SK-N-SH treated with all-trans-retinoic acid at 6 μM for 48 hours (cell line): ENCODE measurements around the gene CLSTN2.

Experiments
- ATAC-seq: fragments of 200-7000 bp; cut with Tn5 transposase; 3 replicates; pipeline ENCODE4 v1.9.1; 2020; ENCODE audit warnings: mild to moderate bottlenecking, moderate library complexity
- ARNTL ChIP-seq: fragments of 450-650 bp; formaldehyde crosslinking; IDR thresholded peaks from 2 replicates; pipeline ENCODE4 v1.5.0; 2020; ENCODE audit warnings: low read depth, mild to moderate bottlenecking, moderate library complexity, borderline replicate concordance
- BACH2 ChIP-seq: fragments of 250-450 bp; sonication (Bioruptor Pico); IDR thresholded peaks from 2 replicates; pipeline ENCODE4 v1.9.0; 2021; ENCODE audit warnings: mild to moderate bottlenecking, borderline replicate concordance
- CREB5 ChIP-seq: fragments of 250-450 bp; sonication (Bioruptor Pico); IDR thresholded peaks from 2 replicates; pipeline ENCODE4 v1.5.1; 2020; ENCODE audit warnings: low read depth, mild to moderate bottlenecking, moderate library complexity
- CSDC2 ChIP-seq: fragments of 250-450 bp; sonication (Bioruptor Pico); IDR thresholded peaks from 2 replicates; pipeline ENCODE4 v1.5.0; 2020; ENCODE audit warnings: mild to moderate bottlenecking, moderate library complexity
- ESRRG ChIP-seq: fragments of 250-450 bp; sonication (Bioruptor Pico); IDR thresholded peaks from 2 replicates; pipeline ENCODE4 v1.6.1; 2021; ENCODE audit warnings: mild to moderate bottlenecking
- GLIS3 ChIP-seq: fragments of 250-450 bp; sonication (Bioruptor Pico); IDR thresholded peaks from 2 replicates; pipeline ENCODE4 v1.5.0; 2020; ENCODE audit warnings: mild to moderate bottlenecking, moderate library complexity
- ISL1 ChIP-seq: fragments of 250-450 bp; sonication (Bioruptor Pico); IDR thresholded peaks from 2 replicates; pipeline ENCODE4 v2.1.2; 2022; ENCODE audit warnings: mild to moderate bottlenecking, moderate library complexity
- PATZ1 ChIP-seq: fragments of 250-450 bp; sonication (Bioruptor Pico); IDR thresholded peaks from 2 replicates; pipeline ENCODE4 v1.8.0; 2020; ENCODE audit warnings: mild to moderate bottlenecking, moderate library complexity, borderline replicate concordance
- POU6F1 ChIP-seq: fragments of 250-450 bp; sonication (Bioruptor Pico); IDR thresholded peaks from 2 replicates; pipeline ENCODE4 v1.8.0; 2021; ENCODE audit warnings: low read depth, mild to moderate bottlenecking, moderate library complexity, borderline replicate concordance
- PPARA ChIP-seq: fragments of 250-450 bp; sonication (Bioruptor Pico); IDR thresholded peaks from 2 replicates; pipeline ENCODE4 v1.5.0; 2020; ENCODE audit warnings: mild to moderate bottlenecking, borderline replicate concordance
- SNAI2 ChIP-seq: fragments of 250-450 bp; sonication (Bioruptor Pico); IDR thresholded peaks from 2 replicates; pipeline ENCODE4 v1.5.0; 2020; ENCODE audit warnings: mild to moderate bottlenecking, moderate library complexity
- TCF4 ChIP-seq: fragments of 250-450 bp; sonication (Bioruptor Pico); IDR thresholded peaks from 2 replicates; pipeline ENCODE4 v1.8.0; 2021; ENCODE audit warnings: mild to moderate bottlenecking, moderate library complexity, borderline replicate concordance
- TOX ChIP-seq: fragments of 250-450 bp; sonication (Bioruptor Pico); IDR thresholded peaks from 2 replicates; pipeline ENCODE4 v1.8.0; 2021; ENCODE audit warnings: mild to moderate bottlenecking, moderate library complexity, borderline replicate concordance
- TSHZ2 ChIP-seq: fragments of 250-450 bp; sonication (Bioruptor Pico); IDR thresholded peaks from 2 replicates; pipeline ENCODE4 v1.5.0; 2020; ENCODE audit warnings: mild to moderate bottlenecking, moderate library complexity
- ZFP3 ChIP-seq: fragments of 250-450 bp; sonication (Bioruptor Pico); IDR thresholded peaks from 2 replicates; pipeline ENCODE4 v1.5.0; 2020; ENCODE audit warnings: mild to moderate bottlenecking, moderate library complexity
- ZFP30 ChIP-seq: fragments of 450-650 bp; formaldehyde crosslinking; IDR thresholded peaks from 2 replicates; pipeline ENCODE4 v1.5.0; 2022; ENCODE audit warnings: mild to moderate bottlenecking, moderate library complexity
- ZNF565 ChIP-seq: fragments of 450-650 bp; formaldehyde crosslinking; conservative IDR thresholded peaks from 2 replicates; pipeline ENCODE4 v1.5.0; 2020; ENCODE audit warnings: low read depth, mild to moderate bottlenecking, moderate library complexity
- ZNF70 ChIP-seq: fragments of 450-650 bp; formaldehyde crosslinking; IDR thresholded peaks from 2 replicates; pipeline ENCODE4 v1.5.0; 2020; ENCODE audit warnings: mild to moderate bottlenecking, moderate library complexity
- ZNF8 ChIP-seq: fragments of 450-650 bp; formaldehyde crosslinking; IDR thresholded peaks from 2 replicates; pipeline ENCODE4 v1.5.0; 2020; ENCODE audit warnings: mild to moderate bottlenecking, moderate library complexity

CLSTN2 gene

DNA sequence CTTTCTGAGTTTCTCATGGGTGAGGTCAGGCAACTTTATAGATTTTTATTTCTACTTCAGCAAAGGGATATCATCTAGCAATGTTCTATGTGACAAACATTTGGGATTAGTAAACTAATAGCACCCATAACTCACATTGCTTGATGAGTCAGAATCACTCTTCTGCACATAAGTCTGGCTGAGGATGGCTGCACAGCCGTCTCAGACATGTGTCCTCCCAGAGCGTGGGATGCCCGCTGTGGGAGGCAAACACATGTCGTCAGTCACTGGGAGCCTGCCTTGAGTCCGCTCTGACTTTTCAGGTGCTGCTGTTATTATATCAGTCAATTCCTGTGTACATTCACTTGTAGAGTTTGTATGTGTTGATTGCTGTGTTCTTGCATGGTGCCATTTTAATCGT, 512.2 kb downstream of the CLSTN2 start (continued):
- TF ChIP-seq CSDC2 = no peak
- no peak for TF ChIP-seq PPARA (CRISPR knock-in tag)
- TF ChIP-seq ZNF70 = no peak
- no peak for TF ChIP-seq TCF4 (CRISPR knock-in tag)
- no peak for TF ChIP-seq ARNTL (CRISPR knock-in tag)
- no peak for TF ChIP-seq TSHZ2 (CRISPR knock-in tag)
- no peak for TF ChIP-seq ZNF8 (CRISPR knock-in tag)
- TF ChIP-seq ESRRG (CRISPR knock-in tag) = no peak
- TF ChIP-seq, all 23 proteins: peak for 0

DNA sequence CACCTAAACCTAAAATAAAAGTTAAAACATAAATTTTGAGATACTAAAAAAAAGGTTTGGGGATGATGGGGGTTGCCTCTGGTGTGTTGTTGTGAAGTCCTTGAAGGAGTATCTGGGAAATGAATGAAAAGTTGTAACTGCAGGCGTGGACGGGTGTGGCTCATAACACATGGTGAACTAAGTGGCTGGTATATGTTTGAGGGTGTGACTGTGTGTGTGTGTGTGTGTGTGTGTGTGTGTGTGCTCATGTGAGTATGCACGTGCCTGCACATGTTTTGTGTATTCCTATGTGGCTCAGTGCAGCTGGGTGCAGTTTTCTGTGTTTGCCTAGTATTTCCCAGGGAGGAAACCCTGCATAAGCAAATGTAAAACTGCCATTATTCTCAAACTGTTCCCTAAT, 513.0 kb downstream of the CLSTN2 start:
- TF ChIP-seq PPARA (CRISPR knock-in tag) (no peak), ZFP3 (CRISPR knock-in tag) (no peak), SNAI2 (CRISPR knock-in tag) (no peak), TCF4 (CRISPR knock-in tag) (no peak), GLIS3 (CRISPR knock-in tag) (no peak), ISL1 (CRISPR knock-in tag) (no peak), ZNF70 (no peak), ZNF565 (no peak), ARNTL (CRISPR knock-in tag) (no peak), BACH2 (CRISPR knock-in tag) (no peak), PATZ1 (CRISPR knock-in tag) (no peak), TOX (CRISPR knock-in tag) (no peak), ZFP30 (CRISPR knock-in tag) (no peak), ESRRG (CRISPR knock-in tag) (no peak), TSHZ2 (CRISPR knock-in tag) (no peak)
- TF ChIP-seq, all 23 proteins: peak for 0
- ATAC-seq = no peak

DNA sequence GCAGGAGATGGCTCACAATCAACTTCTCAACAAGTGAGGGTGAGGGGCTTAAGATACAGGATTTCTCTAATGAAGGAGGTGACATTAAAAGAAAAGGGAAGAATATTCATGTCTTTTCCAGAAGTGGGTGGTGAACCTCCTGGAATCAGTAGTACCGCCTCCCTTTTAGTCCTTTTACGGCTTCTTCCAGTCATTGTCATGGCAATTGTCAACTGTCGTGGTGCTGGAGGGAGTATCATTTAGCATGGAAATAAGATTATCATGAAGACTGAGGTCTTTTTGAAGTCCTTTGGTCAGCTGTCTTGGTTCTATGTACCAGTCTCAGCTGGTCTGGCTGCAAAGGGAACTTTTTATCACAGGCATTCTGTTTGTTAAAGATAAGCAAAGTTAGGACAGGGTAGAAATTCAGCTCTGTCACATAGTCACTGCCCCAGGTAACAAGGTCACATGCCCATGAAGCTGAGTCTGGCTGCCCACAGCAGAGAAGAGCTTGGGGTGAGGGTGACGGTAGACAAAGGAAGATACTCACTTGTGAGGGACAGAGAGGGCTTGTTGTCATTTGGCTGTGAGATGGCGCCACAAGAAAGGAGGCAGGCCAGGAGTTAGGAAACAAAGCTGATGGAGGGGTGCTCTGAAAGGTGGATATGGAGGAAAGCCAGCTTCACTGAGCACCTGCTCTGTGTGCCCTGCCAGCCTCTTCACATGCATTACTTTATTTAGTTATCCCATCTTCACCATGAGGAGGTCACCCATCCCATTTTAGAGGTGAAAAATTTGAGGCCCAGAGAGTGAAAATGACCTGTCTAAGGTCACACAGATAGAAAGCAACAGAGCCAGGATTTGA, 514.6 kb downstream of the CLSTN2 start:
- no peak for ATAC-seq
- TF ChIP-seq CREB5 = no peak
- TF ChIP-seq POU6F1 (CRISPR knock-in tag) = no peak
- TF ChIP-seq BACH2 (CRISPR knock-in tag) = no peak
- TF ChIP-seq ESRRG (CRISPR knock-in tag) = no peak
- no peak for TF ChIP-seq ZNF70
- no peak for TF ChIP-seq PATZ1 (CRISPR knock-in tag)
- no peak for TF ChIP-seq ZNF8 (CRISPR knock-in tag)
- TF ChIP-seq TSHZ2 (CRISPR knock-in tag) = no peak
- no peak for TF ChIP-seq PPARA (CRISPR knock-in tag)
- TF ChIP-seq ZNF565 = no peak
- no peak for TF ChIP-seq ZFP30 (CRISPR knock-in tag)
- no peak for TF ChIP-seq ZFP3 (CRISPR knock-in tag)
- no peak for TF ChIP-seq TCF4 (CRISPR knock-in tag)
